Endothelial cell of umbilical vein (primary cell): ENCODE results near the gene LRRC72. TPM values are rescaled to one million over a fixed set of nuclear protein-coding genes. Genes with fewer than 3 reads are reported as not detected.
A peak's percentile ranks its signal among the peaks of the same experiment; 100 is the strongest.

Source experiments
- BruUV-seq: library from RNA; stranded (reverse); fragments of 400-500 nt; replicated peaks from 2 replicates; lab custom pipeline; 2021; lab: Mats Ljungman, UMichigan
- CTCF ChIA-PET: fragments of 300-600, 350-600 bp; sonication (Branson Sonifier 250); formaldehyde crosslinking; loops from one replicate; lab custom pipeline; 2021; ENCODE audit warnings: antibody characterized with exemption, inconsistent platforms; lab: Charles Lee
- POLR2A ChIA-PET: fragments of 300-600, 350-600 bp; sonication (Branson Sonifier 250); formaldehyde crosslinking; loops from one replicate; lab custom pipeline; 2021; ENCODE audit warnings: antibody characterized with exemption, inconsistent platforms; lab: Charles Lee
- DNase-seq: peaks from one replicate; pipeline ENCODE4 v3.0.0-alpha.2; 2011; ENCODE audit warnings: low read depth, low spot score
- FAIRE-seq: peaks from 2 replicates; lab custom pipeline; 2011; peaks lifted over from hg19 to GRCh38; lab: Jason Lieb, UNC
- H2AFZ ChIP-seq: 2 replicates; pipeline ENCODE4 v1.6.0; 2012; ENCODE audit warnings: low read depth, low read length, control low read depth, inconsistent platforms
- H3K27ac ChIP-seq: 2 replicates; pipeline ENCODE4 v1.5.1; 2011; ENCODE audit warnings: low read depth, mild to moderate bottlenecking, control low read depth, low read length, moderate library complexity; ENCODE audit not compliant: insufficient read depth
- H3K27me3 ChIP-seq, 2 experiments: 2 replicates each; pipeline versions ENCODE4 v1.6.0 to v1.6.1; 2011; ENCODE audit warnings: low read length in 2 of 2, mixed read lengths in 1 of 2; ENCODE audit not compliant: control insufficient read depth in 2 of 2, insufficient read depth in 2 of 2
- H3K36me3 ChIP-seq, 2 experiments: 2 replicates in 1 of 2; 3 replicates in 1 of 2; pipeline ENCODE4 v1.5.1; 2011; ENCODE audit warnings: low read length in 2 of 2, mild to moderate bottlenecking in 1 of 2, moderate library complexity in 1 of 2; ENCODE audit not compliant: control insufficient read depth in 2 of 2, insufficient read depth in 2 of 2; ENCODE audit errors: extremely low read depth in 1 of 2
- H3K4me1 ChIP-seq: 3 replicates; pipeline ENCODE4 v1.5.1; 2011; ENCODE audit warnings: mild to moderate bottlenecking, low read length; ENCODE audit not compliant: control insufficient read depth, insufficient read depth; ENCODE audit errors: extremely low read depth
- H3K4me2 ChIP-seq: 2 replicates; pipeline ENCODE4 v1.6.1; 2011; ENCODE audit warnings: low read length, control low read depth, mixed read lengths; ENCODE audit not compliant: insufficient read depth
- H3K4me3 ChIP-seq, 3 experiments: fragments of 200-600 bp in 1 of 3; sonication (generic), shearing (Covaris generic) in 1 of 3; replicated peaks in 1 of 3; 2 replicates each; pipeline ENCODE4 v1.5.1; 2011 to 2016; ENCODE audit warnings: control low read depth in 3 of 3, low read length in 3 of 3, mild to moderate bottlenecking in 2 of 3, inconsistent platforms in 1 of 3, low read depth in 1 of 3, moderate library complexity in 1 of 3; ENCODE audit not compliant: insufficient read depth in 1 of 3
- H3K79me2 ChIP-seq: 2 replicates; pipeline ENCODE4 v1.6.0; 2012; ENCODE audit warnings: low read length, inconsistent platforms; ENCODE audit not compliant: control insufficient read depth, insufficient read depth
- H3K9ac ChIP-seq: replicated peaks from 2 replicates; pipeline ENCODE3; 2011; ENCODE audit warnings: low read length, control low read depth; ENCODE audit not compliant: insufficient read depth; ENCODE audit errors: extremely low read depth
- H3K9me1 ChIP-seq: replicated peaks from 3 replicates; pipeline ENCODE4 v1.6.0; 2011; ENCODE audit warnings: mild to moderate bottlenecking, low read length; ENCODE audit not compliant: control insufficient read depth, insufficient read depth; ENCODE audit errors: extremely low read depth
- H3K9me3 ChIP-seq: replicated peaks from 2 replicates; pipeline ENCODE4 v1.5.1; 2012; ENCODE audit warnings: low read length, inconsistent platforms; ENCODE audit not compliant: control insufficient read depth, insufficient read depth
- H4K20me1 ChIP-seq: replicated peaks from 2 replicates; pipeline ENCODE3; 2011; ENCODE audit warnings: mild to moderate bottlenecking, low read length; ENCODE audit not compliant: control insufficient read depth, insufficient read depth; ENCODE audit errors: extremely low read depth
- CTCF ChIP-seq, 2 donors: IDR thresholded peaks; 1 replicate in 1 of 2; 2 replicates in 1 of 2; pipeline ENCODE4 v1.5.1; 2011; ENCODE audit warnings: low read length in 2 of 2, mild to moderate bottlenecking in 2 of 2, moderate library complexity in 2 of 2, control low read depth in 1 of 2, inconsistent platforms in 1 of 2, low read depth in 1 of 2; ENCODE audit not compliant: insufficient read depth in 1 of 2; ENCODE audit errors: extremely low read depth in 1 of 2
- JUN ChIP-seq: IDR thresholded peaks from 2 replicates; pipeline ENCODE4 v1.6.1; 2011; ENCODE audit warnings: borderline replicate concordance, low read depth; ENCODE audit not compliant: insufficient read length, insufficient read depth
- dilution Hi-C: fragments of 300-500 bp; cut with MboI; formaldehyde crosslinking; loops from one replicate; pipeline ENCODE4 v1.15.0; 2019; ENCODE audit warnings: low sequenced_read_pairs; ENCODE audit not compliant: extremely low pct_ligation_motif_present
- intact Hi-C: fragments of 100-400 bp; cut with micrococcal nuclease; formaldehyde crosslinking; loops from one replicate; pipeline ENCODE4 v1.10.0; 2022
- polyA plus RNA-seq, 4 experiments: library from polyadenylated mRNA; depleted of rRNA in 3 of 4; stranded (reverse) in 3 of 4; unstranded in 1 of 4; fragments of >200 nt; gene quantifications; 2 replicates each; pipeline versions ENCODE4 v1.2.1 to v1.2.3, GENCODE V29; 2011 to 2012; ENCODE audit warnings: missing spikeins in 1 of 4
- total RNA-seq: library from RNA; stranded (reverse); gene quantifications from 2 replicates; pipeline ENCODE4 v1.2.3, GENCODE V29; 2021

Gene LRRC72
- total and polyA plus RNA-seq, 2 donors (not counting 3 experiments of a cell fraction or from before 2014, with no cell fraction given) = not detected

- no peak overlapping the region for H3K9ac ChIP-seq
- H3K4me3 ChIP-seq = no peak overlapping the region
- intact Hi-C loops (loop anchor here (10.0 kb wide), 2 partner anchors 878 to 1258 kb away; partner anchors contain the start of gene MEOX2), dilution Hi-C loops (no loop called here)
- FAIRE-seq (no peak), DNase-seq (no peak)
- no peaks in the 10 kb centered on the region for H3K27me3 ChIP-seq
- ChIA-PET POLR2A (no interaction called here), CTCF (interaction anchor here (0.8 to 2.4 kb wide), 3 partner anchors 11 to 496 kb away, joined by 3 to 85 read pairs (median 3); no protein-coding TSS in a partner anchor)
- no peak overlapping the region for H3K4me2 ChIP-seq
- H4K20me1 ChIP-seq = no peaks in the 10 kb centered on the region
- H3K9me1 ChIP-seq = no peaks in the 10 kb centered on the region
- H2AFZ ChIP-seq = no peak overlapping the region
- TF ChIP-seq JUN = no peak
- no peak overlapping the region for H3K27ac ChIP-seq
- no peaks in the 10 kb centered on the region for H3K9me3 ChIP-seq
- H3K4me1 ChIP-seq = peaks cover 13% of the 10 kb centered on the region
- no peaks in the 10 kb centered on the region for H3K79me2 ChIP-seq
- BruUV-seq = no TSS peak
- H3K36me3 ChIP-seq = no peaks in the 10 kb centered on the region
Measured at GRCh38 chr7:16562456-16563220, 36.0 kb downstream of the LRRC72 start.

GRCh38 chr7:16563281-16564022, 36.8 kb downstream of the LRRC72 start:
- Histone ChIP-seq H2AFZ (peak overlapping the region; percentile 50), H3K4me3 (no peak overlapping the region), H3K4me1 (peaks cover 13% of the 10 kb centered on the region), H3K27me3 (no peaks in the 10 kb centered on the region), H4K20me1 (no peaks in the 10 kb centered on the region), H3K9ac (no peak overlapping the region), H3K9me3 (no peaks in the 10 kb centered on the region), H3K4me2 (peak overlapping the region; percentile 4), H3K27ac (no peak overlapping the region), H3K9me1 (no peaks in the 10 kb centered on the region), H3K36me3 (no peaks in the 10 kb centered on the region), H3K79me2 (no peaks in the 10 kb centered on the region)
- no TSS peak for BruUV-seq
- dilution Hi-C loops = no loop called here
- intact Hi-C loops = loop anchor here (10.0 kb wide), 2 partner anchors 879 to 1259 kb away; partner anchors contain the start of gene MEOX2
- TF ChIP-seq CTCF (IDR thresholded peaks at IDR 0.05; ENCODE audit: extremely low read depth in 1 of 2, insufficient read depth in 1 of 2, low read depth in 1 of 2, low read length in 2 of 2) = no peak
- CTCF ChIA-PET = interaction anchor here (1.0 to 2.6 kb wide), 3 partner anchors 12 to 497 kb away, joined by 3 to 85 read pairs (median 67); no protein-coding TSS in a partner anchor
- FAIRE-seq (no peak), DNase-seq (peak; percentile 41)
- POLR2A ChIA-PET = no interaction called here
